K562 (cell line): ENCODE results near the gene CGB3.
"Not testable (repeated sequence)": the region's sequence is repeated elsewhere in the genome, so short reads cannot be mapped to it uniquely, and the experiment has no call there.

Experiments used
- RBM39 ChIP-seq: fragments of 200-400 bp; formaldehyde crosslinking; optimal IDR thresholded peaks from 2 replicates; pipeline ENCODE3; 2018; ENCODE audit warnings: low read depth, low read length
- SPI1 ChIP-seq: IDR thresholded peaks from 2 replicates; pipeline ENCODE4 v1.6.1; 2011; ENCODE audit warnings: low read depth, low read length, control low read depth, borderline replicate concordance
- TBP ChIP-seq: optimal IDR thresholded peaks from 2 replicates; pipeline ENCODE3; 2011; ENCODE audit warnings: low read depth, low read length, improper control_type of control experiment
- TF ChIP-seq, protein P1 (sequence below): fragments of 450-650 bp; IDR thresholded peaks from 2 replicates; pipeline ENCODE4 v1.6.1; 2016; ENCODE audit warnings: antibody characterized with exemption
- TF ChIP-seq, protein P2 (sequence below): sonication (generic); formaldehyde crosslinking; IDR thresholded peaks from 2 replicates; pipeline ENCODE4 v1.5.0; 2020; ENCODE audit warnings: missing genetic modification reagents

DNA sequence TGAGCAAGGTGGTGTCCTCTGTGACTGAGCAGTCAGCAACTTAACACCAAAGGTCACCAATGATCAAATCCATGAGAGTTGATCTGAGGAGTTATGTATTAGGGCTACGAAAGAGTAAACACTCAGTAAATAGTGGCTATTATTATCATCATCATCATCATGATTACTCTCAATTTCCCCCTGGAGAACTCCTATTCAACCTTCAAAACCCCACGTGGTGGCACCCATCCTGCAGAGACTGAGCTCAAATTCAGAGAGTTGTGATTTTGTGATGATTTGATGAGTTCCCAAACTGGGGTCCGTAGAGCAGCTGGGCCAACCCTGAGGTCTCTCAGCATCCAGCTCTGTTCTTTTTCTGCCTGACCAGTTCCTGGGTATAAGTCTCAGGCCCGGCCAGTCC, 25.7 kb upstream of the CGB3 start:
- TF ChIP-seq, protein P1, sequence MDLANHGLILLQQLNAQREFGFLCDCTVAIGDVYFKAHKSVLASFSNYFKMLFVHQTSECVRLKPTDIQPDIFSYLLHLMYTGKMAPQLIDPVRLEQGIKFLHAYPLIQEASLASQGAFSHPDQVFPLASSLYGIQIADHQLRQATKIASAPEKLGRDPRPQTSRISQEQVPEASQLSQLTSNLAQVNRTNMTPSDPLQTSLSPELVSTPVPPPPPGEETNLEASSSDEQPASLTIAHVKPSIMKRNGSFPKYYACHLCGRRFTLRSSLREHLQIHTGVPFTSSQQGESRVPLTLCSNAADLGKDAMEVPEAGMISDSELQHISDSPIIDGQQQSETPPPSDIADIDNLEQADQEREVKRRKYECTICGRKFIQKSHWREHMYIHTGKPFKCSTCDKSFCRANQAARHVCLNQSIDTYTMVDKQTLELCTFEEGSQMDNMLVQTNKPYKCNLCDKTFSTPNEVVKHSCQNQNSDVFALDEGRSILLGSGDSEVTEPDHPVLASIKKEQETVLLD, result not testable (repeated sequence)
- TF ChIP-seq TBP, SPI1, RBM39: not testable (repeated sequence)
- TF ChIP-seq, protein P2, sequence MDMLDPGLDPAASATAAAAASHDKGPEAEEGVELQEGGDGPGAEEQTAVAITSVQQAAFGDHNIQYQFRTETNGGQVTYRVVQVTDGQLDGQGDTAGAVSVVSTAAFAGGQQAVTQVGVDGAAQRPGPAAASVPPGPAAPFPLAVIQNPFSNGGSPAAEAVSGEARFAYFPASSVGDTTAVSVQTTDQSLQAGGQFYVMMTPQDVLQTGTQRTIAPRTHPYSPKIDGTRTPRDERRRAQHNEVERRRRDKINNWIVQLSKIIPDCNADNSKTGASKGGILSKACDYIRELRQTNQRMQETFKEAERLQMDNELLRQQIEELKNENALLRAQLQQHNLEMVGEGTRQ (CRISPR knock-in tag), result not testable (repeated sequence)
